NT2/D1 (cell line): ENCODE results near the gene IL36RN.

Source experiments
- SUZ12 ChIP-seq: IDR thresholded peaks from 2 replicates; pipeline ENCODE4 v1.6.1; 2011; ENCODE audit not compliant: insufficient read length, insufficient read depth; ENCODE audit errors: extremely low read depth
- YY1 ChIP-seq: IDR thresholded peaks from 2 replicates; pipeline ENCODE4 v1.6.1; 2011; ENCODE audit not compliant: insufficient read length, insufficient read depth
- ZNF274 ChIP-seq: IDR thresholded peaks from 2 replicates; pipeline ENCODE4 v1.6.1; 2011; ENCODE audit warnings: mild to moderate bottlenecking, low read depth, low read length

DNA sequence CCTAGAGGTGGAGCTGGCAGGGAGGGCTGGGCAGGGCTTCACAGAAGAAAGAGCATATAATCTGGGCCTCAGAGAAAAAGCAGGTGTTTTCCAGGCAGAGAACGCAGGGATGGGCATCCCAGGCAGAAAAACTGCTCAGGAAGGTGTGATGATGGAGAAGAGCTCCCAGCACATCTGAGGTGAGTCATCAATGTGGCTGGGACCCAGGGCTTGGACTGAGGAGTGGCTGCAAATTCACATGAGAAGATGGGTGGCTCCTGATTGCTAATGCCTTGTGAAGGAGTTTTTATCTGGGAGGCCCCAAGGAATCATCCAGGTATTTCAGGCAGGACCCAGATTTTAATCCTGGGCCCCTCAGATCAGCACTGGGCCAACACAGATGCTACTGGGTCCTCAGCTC is 18.9 kb downstream of the IL36RN start:
- TF ChIP-seq YY1 (no peak), ZNF274 (no peak), SUZ12 (no peak)
